Panc1 (cell line): ENCODE results near the gene SLFN12. TPM values are rescaled to one million over a fixed set of nuclear protein-coding genes. Genes with fewer than 3 reads are reported as not detected.
"Not testable (repeated sequence)": the region's sequence is repeated elsewhere in the genome, so short reads cannot be mapped to it uniquely, and the experiment has no call there.

Experiments used
- ATAC-seq: fragments of 200-7000 bp; cut with Tn5 transposase; 2 replicates; pipeline ENCODE4 v1.9.1; 2020; ENCODE audit warnings: mild to moderate bottlenecking, moderate library complexity
- BruUV-seq: library from RNA; stranded (reverse); fragments of 400-500 nt; replicated peaks from 2 replicates; lab custom pipeline; 2021; lab: Mats Ljungman, UMichigan
- CTCF ChIA-PET: fragments of 300-600 bp; sonication (Branson Sonifier 250); formaldehyde crosslinking; loops from one replicate; lab custom pipeline; 2022; ENCODE audit warnings: antibody characterized with exemption; lab: Charles Lee
- POLR2A ChIA-PET: fragments of 300-600 bp; sonication (Branson Sonifier 250); formaldehyde crosslinking; loops from one replicate; lab custom pipeline; 2022; ENCODE audit warnings: antibody characterized with exemption; lab: Charles Lee
- DNase-seq: peaks from one replicate; pipeline ENCODE4 v3.0.0-alpha.2; 2010; ENCODE audit warnings: low read depth, low spot score
- H3K27ac ChIP-seq: 2 replicates; pipeline ENCODE4 v1.5.1; 2011; ENCODE audit warnings: mild to moderate bottlenecking, low read length, inconsistent platforms
- H3K27me3 ChIP-seq: fragments of 200-500 bp; sonication (Bioruptor generic); 2 replicates; pipeline ENCODE4 v1.6.0; 2014; ENCODE audit warnings: low read length, inconsistent platforms; ENCODE audit not compliant: control insufficient read depth, insufficient read depth
- H3K36me3 ChIP-seq: fragments of 200-500 bp; sonication (Bioruptor generic); 2 replicates; pipeline ENCODE4 v1.5.1; 2014; ENCODE audit warnings: inconsistent platforms, mild to moderate bottlenecking, low read length, moderate library complexity; ENCODE audit not compliant: control insufficient read depth, insufficient read depth
- H3K4me1 ChIP-seq: 2 replicates; pipeline ENCODE4 v1.5.1; 2011; ENCODE audit warnings: inconsistent platforms, mild to moderate bottlenecking, low read length, moderate library complexity; ENCODE audit not compliant: control insufficient read depth, insufficient read depth
- H3K4me3 ChIP-seq, 2 experiments: 2 replicates each; pipeline ENCODE4 v1.5.1; 2011 to 2012; ENCODE audit warnings: low read depth in 2 of 2, low read length in 2 of 2, mild to moderate bottlenecking in 2 of 2, inconsistent platforms in 1 of 2, moderate library complexity in 1 of 2
- H3K9me3 ChIP-seq: fragments of 200-500 bp; sonication (Bioruptor generic); 2 replicates; pipeline ENCODE4 v1.5.1; 2014; ENCODE audit warnings: low read depth, mild to moderate bottlenecking, inconsistent platforms, low read length, moderate library complexity; ENCODE audit not compliant: control insufficient read depth, insufficient read depth
- CTCF ChIP-seq: fragments of 450-650 bp; IDR thresholded peaks from 2 replicates; pipeline ENCODE4 v1.5.1; 2017; ENCODE audit warnings: mild to moderate bottlenecking
- POLR2AphosphoS5 ChIP-seq: IDR thresholded peaks from 2 replicates; pipeline ENCODE4 v1.6.1; 2012; ENCODE audit warnings: mild to moderate bottlenecking, low read depth, low read length, moderate library complexity
- SIN3A ChIP-seq: IDR thresholded peaks from 2 replicates; pipeline ENCODE4 v1.6.1; 2012; ENCODE audit warnings: low read depth, mild to moderate bottlenecking, low read length, moderate library complexity, borderline replicate concordance; ENCODE audit not compliant: insufficient read depth
- TCF7L2 ChIP-seq: IDR thresholded peaks from 2 replicates; pipeline ENCODE4 v1.6.1; 2011; ENCODE audit warnings: mild to moderate bottlenecking, low read depth, low read length, inconsistent platforms
- in situ Hi-C: cut with HindIII; loops from 2 replicates; pipeline ENCODE4 v1.10.0; 2016; ENCODE audit warnings: low sequenced_read_pairs, low pct_unique_long_range_greater_than_20kb
- intact Hi-C: fragments of 100-400 bp; cut with micrococcal nuclease; formaldehyde crosslinking; loops from one replicate; pipeline ENCODE4 v1.10.0; 2022; ENCODE audit not compliant: unreplicated experiment
- total RNA-seq: library from RNA; stranded (reverse); gene quantifications from one replicate; pipeline ENCODE4 v1.2.1, GENCODE V29; 2021; ENCODE audit not compliant: unreplicated experiment
- TF ChIP-seq, protein P1 (sequence below), 2 experiments: IDR thresholded peaks; 2 replicates each; pipeline ENCODE4 v1.6.1; 2011 to 2012; ENCODE audit warnings: low read depth in 2 of 2, control low read depth in 1 of 2, low read length in 1 of 2, mild to moderate bottlenecking in 1 of 2, moderate library complexity in 1 of 2; ENCODE audit not compliant: insufficient read depth in 1 of 2

SLFN12 gene
- total RNA-seq, 1 experiment from 2014 or later: 35.2 TPM

DNA sequence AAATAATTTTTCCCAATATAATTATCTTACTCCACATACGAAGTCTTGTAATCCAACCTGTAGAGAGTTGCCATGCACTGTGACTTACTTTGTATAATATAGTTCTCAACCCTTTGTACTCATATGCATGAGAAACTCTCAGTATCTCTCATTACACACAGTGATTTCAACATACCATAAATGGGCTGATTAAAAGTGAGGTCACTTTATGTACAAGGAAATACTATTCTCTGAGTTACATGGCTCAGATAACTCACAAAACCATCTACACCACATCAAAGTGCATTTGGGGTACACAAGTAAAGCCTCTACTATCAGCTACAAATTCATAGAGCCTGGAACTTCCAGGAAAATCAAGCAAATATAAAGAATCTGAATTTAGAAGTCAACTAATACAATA lies 27.9 kb downstream of the SLFN12 start:
- H3K27me3 ChIP-seq: no peaks in the 10 kb centered on the region
- no peak overlapping the region for H3K27ac ChIP-seq
- POLR2A ChIA-PET: no interaction called here
- H3K9me3 ChIP-seq: no peaks in the 10 kb centered on the region
- H3K36me3 ChIP-seq: 0 out of 2 replicates have a peak, but pooled peaks cover 2% of the 10 kb centered on the region
- no peak overlapping the region for H3K4me3 ChIP-seq
- ATAC-seq (no peak), DNase-seq (no peak)
- BruUV-seq: no TSS peak
- CTCF ChIA-PET: interaction anchor here (0.5 kb wide), 1 partner anchor 638 kb away, joined by 4 read pairs; no protein-coding TSS in a partner anchor
- intact Hi-C loops: no loop called here
- TF ChIP-seq, protein P1, sequence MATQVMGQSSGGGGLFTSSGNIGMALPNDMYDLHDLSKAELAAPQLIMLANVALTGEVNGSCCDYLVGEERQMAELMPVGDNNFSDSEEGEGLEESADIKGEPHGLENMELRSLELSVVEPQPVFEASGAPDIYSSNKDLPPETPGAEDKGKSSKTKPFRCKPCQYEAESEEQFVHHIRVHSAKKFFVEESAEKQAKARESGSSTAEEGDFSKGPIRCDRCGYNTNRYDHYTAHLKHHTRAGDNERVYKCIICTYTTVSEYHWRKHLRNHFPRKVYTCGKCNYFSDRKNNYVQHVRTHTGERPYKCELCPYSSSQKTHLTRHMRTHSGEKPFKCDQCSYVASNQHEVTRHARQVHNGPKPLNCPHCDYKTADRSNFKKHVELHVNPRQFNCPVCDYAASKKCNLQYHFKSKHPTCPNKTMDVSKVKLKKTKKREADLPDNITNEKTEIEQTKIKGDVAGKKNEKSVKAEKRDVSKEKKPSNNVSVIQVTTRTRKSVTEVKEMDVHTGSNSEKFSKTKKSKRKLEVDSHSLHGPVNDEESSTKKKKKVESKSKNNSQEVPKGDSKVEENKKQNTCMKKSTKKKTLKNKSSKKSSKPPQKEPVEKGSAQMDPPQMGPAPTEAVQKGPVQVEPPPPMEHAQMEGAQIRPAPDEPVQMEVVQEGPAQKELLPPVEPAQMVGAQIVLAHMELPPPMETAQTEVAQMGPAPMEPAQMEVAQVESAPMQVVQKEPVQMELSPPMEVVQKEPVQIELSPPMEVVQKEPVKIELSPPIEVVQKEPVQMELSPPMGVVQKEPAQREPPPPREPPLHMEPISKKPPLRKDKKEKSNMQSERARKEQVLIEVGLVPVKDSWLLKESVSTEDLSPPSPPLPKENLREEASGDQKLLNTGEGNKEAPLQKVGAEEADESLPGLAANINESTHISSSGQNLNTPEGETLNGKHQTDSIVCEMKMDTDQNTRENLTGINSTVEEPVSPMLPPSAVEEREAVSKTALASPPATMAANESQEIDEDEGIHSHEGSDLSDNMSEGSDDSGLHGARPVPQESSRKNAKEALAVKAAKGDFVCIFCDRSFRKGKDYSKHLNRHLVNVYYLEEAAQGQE (IDR thresholded peaks at IDR 0.05; ENCODE audit: insufficient read depth in 1 of 2, low read depth in 2 of 2, low read length in 1 of 2): no peak
- in situ Hi-C loops: no loop called here
- no peaks in the 10 kb centered on the region for H3K4me1 ChIP-seq

- ATAC-seq: peak; percentile 75
- POLR2A ChIA-PET, intact Hi-C loops: not testable (repeated sequence)
These were observed 38.5 kb downstream of the SLFN12 start for GRCh38 chr17:35393783-35394182.

DNA sequence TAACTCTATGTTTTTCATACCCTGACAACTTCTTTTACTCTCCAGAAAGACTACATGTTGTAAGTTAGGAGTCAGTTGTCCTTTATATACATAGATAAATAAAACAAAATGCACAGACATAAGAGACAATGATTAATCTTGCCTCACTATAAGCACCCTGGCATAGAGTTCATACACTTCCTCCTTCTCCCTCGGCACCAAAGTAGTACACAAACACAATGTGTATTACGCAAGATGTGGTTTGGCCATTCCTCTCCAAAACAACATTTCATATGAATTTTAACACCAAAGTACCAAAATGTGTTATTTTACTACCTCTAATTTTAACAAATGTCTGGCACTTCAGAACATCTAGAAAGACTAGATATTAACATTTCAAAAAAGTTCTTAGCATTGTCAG lies 41.6 kb downstream of the SLFN12 start:
- TF ChIP-seq, protein P1 (IDR thresholded peaks at IDR 0.05; ENCODE audit: insufficient read depth in 1 of 2, low read depth in 2 of 2, low read length in 1 of 2): no peak
- no peak for TF ChIP-seq SIN3A
- TF ChIP-seq TCF7L2: no peak
- no peak for TF ChIP-seq CTCF
- no peak for TF ChIP-seq POLR2AphosphoS5
- no peaks in the 10 kb centered on the region for H3K27me3 ChIP-seq
- no peak for ATAC-seq
- ChIA-PET CTCF (no interaction called here), POLR2A (interaction anchor here (0.6 kb wide), 1 partner anchor 848 kb away, joined by 4 read pairs; no protein-coding TSS in a partner anchor)
- H3K4me3 ChIP-seq: no peak overlapping the region
- intact Hi-C loops: no loop called here
- BruUV-seq: no TSS peak
- no peaks in the 10 kb centered on the region for H3K9me3 ChIP-seq
- no peaks in the 10 kb centered on the region for H3K36me3 ChIP-seq
- in situ Hi-C loops: no loop called here
- no peaks in the 10 kb centered on the region for H3K4me1 ChIP-seq
- H3K27ac ChIP-seq: no peak overlapping the region
- no peak for DNase-seq

More at GRCh38 chr17:35393783-35394182, 38.5 kb downstream of the SLFN12 start:
- DNase-seq, H3K27ac ChIP-seq, H3K36me3 ChIP-seq, CTCF ChIA-PET, H3K9me3 ChIP-seq, BruUV-seq, H3K4me1 ChIP-seq, H3K27me3 ChIP-seq, in situ Hi-C loops: not testable (repeated sequence)
- H3K4me3 ChIP-seq: peak overlapping the region; percentile 21 to 48
